ENCODE results near the gene ZNF683.
"Not testable (repeated sequence)": the region's sequence is repeated elsewhere in the genome, so short reads cannot be mapped to it uniquely, and the experiment has no call there.

ZNF683 gene

DNA sequence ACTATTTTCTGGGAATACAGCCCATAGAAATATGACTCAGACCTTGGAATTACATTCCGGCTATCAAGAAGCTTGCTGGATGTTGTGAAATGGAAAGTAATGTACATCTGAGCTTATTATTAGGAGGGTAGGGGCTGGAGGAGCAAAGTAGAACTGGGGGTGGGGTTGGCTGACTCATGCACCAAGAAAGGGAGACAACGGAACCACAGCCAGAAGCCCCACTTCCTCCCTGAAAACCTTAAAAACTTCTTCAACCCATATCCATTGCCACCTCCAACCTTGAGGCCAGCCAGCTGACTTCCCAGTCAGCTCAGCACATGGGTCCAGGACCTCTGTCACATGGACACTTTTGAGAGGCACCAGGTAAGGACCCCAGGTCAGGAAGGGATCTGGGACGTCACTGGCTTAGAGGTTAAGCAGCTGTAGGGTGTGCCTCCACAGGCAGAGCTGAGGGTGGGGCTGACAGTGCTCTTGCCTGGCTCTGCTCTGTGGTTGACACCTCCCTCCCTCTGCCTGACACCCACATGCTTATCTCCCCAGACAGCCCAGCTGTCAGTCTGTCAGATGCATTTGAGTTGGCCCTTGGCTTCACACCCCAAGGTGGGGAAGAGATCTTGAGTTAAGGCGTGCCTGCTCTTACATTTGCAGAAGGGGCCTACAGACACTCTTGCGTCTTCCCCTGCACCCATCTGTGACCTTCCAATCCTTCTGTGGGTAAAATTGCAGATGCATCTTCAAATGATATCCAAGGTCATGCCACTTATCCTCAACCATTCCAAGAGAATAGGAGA lies 5.7 kb upstream of the ZNF683 start:
- Histone ChIP-seq H3K4me2 (ENCODE audit: low read depth, low read length, poor library complexity, severe bottlenecking) (no peak overlapping the region), H3K9ac (ENCODE audit: low read length) (no peak overlapping the region), H3K27me3 (ENCODE audit: low read length) (no peaks in the 10 kb centered on the region), H3K9me3 (ENCODE audit: insufficient read depth, low read length) (no peaks in the 10 kb centered on the region), H2AFZ (ENCODE audit: low read depth, low read length, severe bottlenecking) (no peak overlapping the region), H3K9me2 (replicated peaks; ENCODE audit: insufficient read depth, low read length) (no peaks in the 10 kb centered on the region), H3K27ac (ENCODE audit: low read depth, low read length) (no peak overlapping the region), H3K36me3 (ENCODE audit: low read length) (no peaks in the 10 kb centered on the region), H3K79me2 (ENCODE audit: insufficient read depth, low read length) (no peaks in the 10 kb centered on the region), H3K4me3 (ENCODE audit: insufficient read depth, low read length, poor library complexity, severe bottlenecking) (no peak overlapping the region), H3F3A (ENCODE audit: insufficient read depth) (no peaks in the 10 kb centered on the region), H4K20me1 (ENCODE audit: low read depth, low read length) (no peaks in the 10 kb centered on the region)
- no peak for TF ChIP-seq EZH2phosphoT487 (conservative IDR thresholded peaks at IDR 0.05; ENCODE audit: low read length)
- TF ChIP-seq, protein P1, sequence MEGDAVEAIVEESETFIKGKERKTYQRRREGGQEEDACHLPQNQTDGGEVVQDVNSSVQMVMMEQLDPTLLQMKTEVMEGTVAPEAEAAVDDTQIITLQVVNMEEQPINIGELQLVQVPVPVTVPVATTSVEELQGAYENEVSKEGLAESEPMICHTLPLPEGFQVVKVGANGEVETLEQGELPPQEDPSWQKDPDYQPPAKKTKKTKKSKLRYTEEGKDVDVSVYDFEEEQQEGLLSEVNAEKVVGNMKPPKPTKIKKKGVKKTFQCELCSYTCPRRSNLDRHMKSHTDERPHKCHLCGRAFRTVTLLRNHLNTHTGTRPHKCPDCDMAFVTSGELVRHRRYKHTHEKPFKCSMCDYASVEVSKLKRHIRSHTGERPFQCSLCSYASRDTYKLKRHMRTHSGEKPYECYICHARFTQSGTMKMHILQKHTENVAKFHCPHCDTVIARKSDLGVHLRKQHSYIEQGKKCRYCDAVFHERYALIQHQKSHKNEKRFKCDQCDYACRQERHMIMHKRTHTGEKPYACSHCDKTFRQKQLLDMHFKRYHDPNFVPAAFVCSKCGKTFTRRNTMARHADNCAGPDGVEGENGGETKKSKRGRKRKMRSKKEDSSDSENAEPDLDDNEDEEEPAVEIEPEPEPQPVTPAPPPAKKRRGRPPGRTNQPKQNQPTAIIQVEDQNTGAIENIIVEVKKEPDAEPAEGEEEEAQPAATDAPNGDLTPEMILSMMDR (IDR thresholded peaks at IDR 0.05; ENCODE audit: insufficient read depth, low read length, poor library complexity, severe bottlenecking): no peak

DNA sequence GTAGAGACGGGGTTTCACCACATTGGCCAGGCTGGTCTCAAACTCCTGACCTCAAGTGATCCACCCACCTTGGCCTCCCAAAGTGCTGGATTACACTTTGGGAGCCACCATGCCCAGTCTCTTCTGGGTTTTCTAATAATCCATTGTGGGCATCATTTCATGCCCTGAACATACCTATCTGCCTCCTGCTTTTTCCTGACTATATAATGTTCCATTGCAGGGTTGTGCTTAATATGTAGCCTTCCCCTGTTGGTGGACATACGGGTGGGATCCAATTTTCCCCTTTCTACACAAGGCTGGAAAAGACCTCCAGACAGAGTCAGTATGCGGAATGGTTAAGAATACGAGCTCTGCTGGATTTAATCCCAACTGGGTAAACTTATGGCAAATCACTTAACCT lies 3.5 kb upstream of the ZNF683 start:
- Histone ChIP-seq H3K27me3 (ENCODE audit: low read length) (no peaks in the 10 kb centered on the region), H3K9ac (ENCODE audit: low read length) (no peak overlapping the region), H3K9me2 (replicated peaks; ENCODE audit: insufficient read depth, low read length) (no peaks in the 10 kb centered on the region), H3K79me2 (ENCODE audit: insufficient read depth, low read length) (no peaks in the 10 kb centered on the region), H3K36me3 (ENCODE audit: low read length) (no peaks in the 10 kb centered on the region), H3K9me3 (ENCODE audit: insufficient read depth, low read length) (no peaks in the 10 kb centered on the region), H3F3A (ENCODE audit: insufficient read depth) (no peaks in the 10 kb centered on the region), H3K4me3 (ENCODE audit: insufficient read depth, low read length, poor library complexity, severe bottlenecking) (no peak overlapping the region), H2AFZ (ENCODE audit: low read depth, low read length, severe bottlenecking) (no peak overlapping the region), H4K20me1 (ENCODE audit: low read depth, low read length) (no peaks in the 10 kb centered on the region), H3K27ac (ENCODE audit: low read depth, low read length) (no peak overlapping the region), H3K4me2 (ENCODE audit: low read depth, low read length, poor library complexity, severe bottlenecking) (no peak overlapping the region)
- TF ChIP-seq, protein P1 (IDR thresholded peaks at IDR 0.05; ENCODE audit: insufficient read depth, low read length, poor library complexity, severe bottlenecking): no peak
- TF ChIP-seq EZH2phosphoT487 (conservative IDR thresholded peaks at IDR 0.05; ENCODE audit: low read length): no peak

- H3K36me3 ChIP-seq (ENCODE audit: low read length): no peaks in the 10 kb centered on the region
- no peaks in the 10 kb centered on the region for H3K79me2 ChIP-seq (ENCODE audit: insufficient read depth, low read length)
- H3K9me3 ChIP-seq (ENCODE audit: insufficient read depth, low read length): no peaks in the 10 kb centered on the region
- no peak for TF ChIP-seq EZH2phosphoT487 (conservative IDR thresholded peaks at IDR 0.05; ENCODE audit: low read length)
- TF ChIP-seq, protein P1 (IDR thresholded peaks at IDR 0.05; ENCODE audit: insufficient read depth, low read length, poor library complexity, severe bottlenecking): no peak
- no peaks in the 10 kb centered on the region for H3K27me3 ChIP-seq (ENCODE audit: low read length)
- no peaks in the 10 kb centered on the region for H3K9me2 ChIP-seq (replicated peaks; ENCODE audit: insufficient read depth, low read length)
- H3K27ac ChIP-seq (ENCODE audit: low read depth, low read length): no peak overlapping the region
- no peak overlapping the region for H3K4me3 ChIP-seq (ENCODE audit: insufficient read depth, low read length, poor library complexity, severe bottlenecking)
- H3K4me2 ChIP-seq (ENCODE audit: low read depth, low read length, poor library complexity, severe bottlenecking): no peak overlapping the region
- H3K9ac ChIP-seq (ENCODE audit: low read length): no peak overlapping the region
- H4K20me1 ChIP-seq (ENCODE audit: low read depth, low read length): no peaks in the 10 kb centered on the region
- no peak overlapping the region for H2AFZ ChIP-seq (ENCODE audit: low read depth, low read length, severe bottlenecking)
- H3F3A ChIP-seq (ENCODE audit: insufficient read depth): no peaks in the 10 kb centered on the region
These were observed 2.5 kb upstream of the ZNF683 start for GRCh38 chr1:26375081-26375480.

DNA sequence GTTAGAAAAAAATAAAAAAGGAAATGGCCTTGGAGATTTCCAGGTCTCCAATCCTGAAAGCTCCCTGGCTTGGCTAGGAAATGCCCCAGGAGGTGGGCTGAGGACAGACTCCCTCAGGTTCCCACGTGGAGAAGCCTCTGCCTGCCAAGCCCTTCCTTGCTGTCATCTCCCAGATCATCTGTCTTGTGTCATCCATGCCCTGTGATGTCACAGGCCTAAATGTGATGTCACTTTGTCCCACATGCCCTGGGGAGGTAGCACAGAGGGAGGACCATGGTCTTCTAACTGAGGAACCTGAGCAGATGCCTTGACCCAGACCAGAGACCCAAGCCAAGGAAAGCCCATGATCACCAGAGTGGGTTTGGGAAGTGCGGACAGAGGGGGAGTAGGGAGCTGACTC lies 1.8 kb upstream of the ZNF683 start:
- not testable (repeated sequence) for H3K9me2 ChIP-seq (replicated peaks; ENCODE audit: insufficient read depth, low read length); H2AFZ ChIP-seq (ENCODE audit: low read depth, low read length, severe bottlenecking); H3F3A ChIP-seq (ENCODE audit: insufficient read depth); H4K20me1 ChIP-seq (ENCODE audit: low read depth, low read length); H3K27me3 ChIP-seq (ENCODE audit: low read length); H3K79me2 ChIP-seq (ENCODE audit: insufficient read depth, low read length); H3K27ac ChIP-seq (ENCODE audit: low read depth, low read length); H3K4me3 ChIP-seq (ENCODE audit: insufficient read depth, low read length, poor library complexity, severe bottlenecking); H3K9me3 ChIP-seq (ENCODE audit: insufficient read depth, low read length); H3K36me3 ChIP-seq (ENCODE audit: low read length); H3K9ac ChIP-seq (ENCODE audit: low read length); H3K4me2 ChIP-seq (ENCODE audit: low read depth, low read length, poor library complexity, severe bottlenecking)
